ENCODE measurements around the gene GDI2.
"Not testable (repeated sequence)": the region's sequence is repeated elsewhere in the genome, so short reads cannot be mapped to it uniquely, and the experiment has no call there.

GDI2 gene

DNA sequence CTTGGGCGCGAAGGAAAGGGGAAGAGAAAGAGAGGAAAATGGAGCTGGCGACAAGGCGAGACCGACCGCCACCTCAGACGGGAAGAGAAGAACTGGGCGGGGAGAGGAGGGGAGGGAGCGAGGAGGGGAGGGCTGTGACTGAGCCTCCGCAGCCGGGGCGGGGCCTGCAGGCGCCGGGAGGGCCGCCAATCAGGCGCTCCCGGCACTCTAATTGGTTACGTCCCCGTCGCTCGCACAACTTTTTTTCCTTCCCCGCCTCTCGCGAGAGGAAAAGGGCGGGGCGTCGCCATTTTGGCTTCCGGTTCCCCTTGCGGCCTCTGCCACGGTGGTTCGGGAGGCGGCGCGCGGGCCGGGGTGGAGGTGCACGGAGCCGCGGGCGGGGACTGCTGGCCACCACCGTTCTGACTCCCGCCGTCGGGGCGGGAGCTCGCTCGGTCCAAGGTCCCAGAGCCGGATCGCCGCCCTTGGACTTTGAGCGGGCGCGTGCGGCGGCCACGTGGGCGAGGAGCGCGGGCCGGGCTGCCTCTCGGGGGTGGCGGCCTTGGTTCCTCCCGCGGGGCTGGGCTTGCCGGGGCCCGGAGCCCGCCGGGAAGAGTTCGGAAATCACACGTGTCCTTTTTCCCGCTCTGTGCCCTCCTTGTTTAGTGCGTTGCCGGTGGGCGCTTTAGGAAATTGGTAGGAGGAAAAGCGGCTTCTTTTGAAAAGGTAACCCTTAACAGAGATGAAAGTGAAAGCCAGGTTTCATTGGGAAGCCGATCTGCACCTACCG, at the start of gene GDI2:
GDI2 (minus strand) TSS at position 94 of the 769 bp plus-strand sequence. CDS start 176 bp downstream, outside the sequence.
- DNase-seq: peak; percentile 96

DNA sequence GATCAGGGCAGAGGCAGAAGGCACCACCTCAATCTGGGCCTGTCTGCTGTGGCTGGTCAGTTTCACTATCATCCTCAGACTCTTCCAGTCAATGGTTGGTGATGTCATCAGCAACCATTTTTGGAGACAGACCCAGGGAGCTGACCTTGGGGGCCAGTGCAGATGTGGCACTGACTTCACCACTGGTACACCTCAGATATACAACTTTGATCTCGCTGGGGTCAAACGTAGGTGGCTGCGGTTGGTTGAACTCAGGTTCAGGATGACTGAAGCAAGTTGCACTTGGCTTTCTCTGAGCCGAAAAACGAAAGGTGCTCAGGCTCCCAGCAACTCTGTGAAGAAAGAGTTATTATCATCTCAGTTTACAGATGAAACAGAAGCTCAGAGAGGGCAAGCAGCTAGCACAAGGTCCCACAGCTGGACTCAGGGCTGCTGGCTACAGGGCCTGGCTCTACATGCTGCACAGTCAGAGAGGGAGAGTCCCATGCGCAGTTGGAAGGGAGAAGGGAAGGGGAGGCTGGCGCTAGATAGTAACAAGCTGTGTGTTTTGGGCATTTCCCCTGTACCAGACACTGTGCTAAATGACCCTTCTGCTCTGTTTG, 49.2 kb upstream of the GDI2 start:
- DNase-seq: no peak

- no peak for DNase-seq
Observed at GRCh38 chr10:5860066-5860465, 46.8 kb upstream of the GDI2 start.

DNA sequence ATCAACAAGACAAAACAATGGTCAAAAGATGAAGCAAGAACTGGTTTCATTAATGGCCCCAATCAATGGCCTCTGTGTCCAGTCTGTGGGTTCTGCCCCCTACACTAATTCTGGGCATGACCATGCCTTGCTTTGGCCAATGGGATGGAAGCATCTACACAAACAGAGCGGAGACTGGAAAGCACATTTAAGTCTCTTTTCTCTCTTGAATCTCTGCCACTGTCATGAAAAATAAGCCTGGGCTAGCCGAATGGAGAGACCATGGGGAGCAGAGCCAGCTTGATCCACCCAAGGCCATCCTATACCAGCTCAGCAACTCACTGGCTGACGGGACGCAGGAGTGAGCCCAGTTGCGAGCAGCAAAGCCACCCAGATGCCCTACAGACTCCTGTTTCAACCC, 45.6 kb upstream of the GDI2 start:
- DNase-seq: no peak

- no peak for DNase-seq
Observed at GRCh38 chr10:5856701-5857004, 43.4 kb upstream of the GDI2 start.

GRCh38 chr10:5855979-5856700, 42.9 kb upstream of the GDI2 start:
- no peak for DNase-seq

GRCh38 chr10:5854131-5854475, 40.9 kb upstream of the GDI2 start:
- DNase-seq: no peak

- not testable (repeated sequence) for DNase-seq
Observed at GRCh38 chr10:5846667-5847066, 33.4 kb upstream of the GDI2 start.

- DNase-seq: no peak
Observed at GRCh38 chr10:5844345-5845055, 31.3 kb upstream of the GDI2 start.

GRCh38 chr10:5843686-5844344, 30.6 kb upstream of the GDI2 start:
- no peak for DNase-seq

GRCh38 chr10:5841965-5842364, 28.7 kb upstream of the GDI2 start:
- DNase-seq: no peak

DNA sequence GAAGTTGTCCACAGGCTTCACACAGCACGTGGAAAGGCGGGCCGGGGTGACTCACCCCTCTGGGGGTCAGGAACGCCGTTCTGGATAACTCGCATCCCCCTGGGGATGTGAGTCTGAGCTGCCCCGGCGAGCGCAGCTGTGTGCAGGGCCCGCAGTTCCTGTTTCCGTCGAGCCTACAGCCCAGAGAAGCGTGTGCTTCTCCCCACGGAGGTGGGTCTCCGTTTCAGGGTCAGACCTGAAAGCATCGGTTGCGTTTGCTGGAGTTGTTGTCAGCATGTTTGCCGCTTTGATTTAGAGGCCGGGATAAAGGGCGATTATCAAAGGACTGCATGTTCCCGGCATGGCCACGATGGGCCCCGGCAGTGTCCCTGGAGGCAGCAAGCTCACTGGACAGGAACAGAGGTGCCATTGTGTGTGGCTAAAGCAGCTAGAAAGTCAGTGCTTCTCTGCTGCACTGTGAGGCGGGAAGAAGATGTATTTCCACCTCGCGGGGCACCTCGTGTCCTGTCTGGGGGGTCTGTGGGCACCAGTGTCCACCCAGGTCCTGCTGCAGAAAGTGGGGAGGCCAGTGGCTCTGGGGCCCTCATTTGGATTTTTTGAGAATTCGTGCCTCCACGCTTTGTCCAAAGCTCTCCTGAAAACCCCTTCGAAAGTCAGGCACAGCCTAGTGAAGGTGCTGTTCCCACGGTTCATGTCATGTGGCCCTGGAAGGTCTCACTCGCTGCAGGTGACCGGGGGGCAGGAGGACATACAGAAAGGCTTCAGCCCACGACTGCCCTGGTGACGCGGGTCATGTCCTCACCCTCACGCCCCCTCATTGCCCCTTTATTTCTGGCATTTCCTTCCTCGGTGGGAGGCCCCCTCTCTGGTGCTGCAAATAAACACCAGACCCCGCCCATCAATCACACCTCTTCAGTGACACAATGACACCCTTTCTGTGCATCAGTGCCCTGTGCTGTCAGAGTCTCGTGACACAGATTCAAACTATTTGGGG, 27.4 kb upstream of the GDI2 start:
- DNase-seq: peak; percentile 80

DNA sequence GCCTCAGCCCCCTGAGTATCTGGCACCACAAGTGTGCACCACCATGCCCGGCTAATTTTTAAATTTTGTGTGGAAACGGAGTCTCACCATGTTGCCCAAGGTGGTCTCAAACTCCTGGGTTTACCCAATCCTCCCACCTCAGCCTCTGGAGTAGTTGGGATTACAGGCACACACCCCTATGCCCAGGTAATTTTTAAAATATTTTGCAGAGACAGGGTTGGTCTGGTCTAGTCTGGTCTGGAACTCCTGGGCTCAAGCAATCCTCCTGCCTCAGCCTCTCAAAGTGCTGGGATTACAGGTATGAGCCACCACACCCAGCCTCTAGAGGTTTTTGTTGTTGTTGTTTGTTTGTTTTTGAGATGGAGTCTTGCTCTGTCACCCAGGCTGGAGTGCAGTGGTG, 22.9 kb upstream of the GDI2 start:
- DNase-seq: not testable (repeated sequence)

DNA sequence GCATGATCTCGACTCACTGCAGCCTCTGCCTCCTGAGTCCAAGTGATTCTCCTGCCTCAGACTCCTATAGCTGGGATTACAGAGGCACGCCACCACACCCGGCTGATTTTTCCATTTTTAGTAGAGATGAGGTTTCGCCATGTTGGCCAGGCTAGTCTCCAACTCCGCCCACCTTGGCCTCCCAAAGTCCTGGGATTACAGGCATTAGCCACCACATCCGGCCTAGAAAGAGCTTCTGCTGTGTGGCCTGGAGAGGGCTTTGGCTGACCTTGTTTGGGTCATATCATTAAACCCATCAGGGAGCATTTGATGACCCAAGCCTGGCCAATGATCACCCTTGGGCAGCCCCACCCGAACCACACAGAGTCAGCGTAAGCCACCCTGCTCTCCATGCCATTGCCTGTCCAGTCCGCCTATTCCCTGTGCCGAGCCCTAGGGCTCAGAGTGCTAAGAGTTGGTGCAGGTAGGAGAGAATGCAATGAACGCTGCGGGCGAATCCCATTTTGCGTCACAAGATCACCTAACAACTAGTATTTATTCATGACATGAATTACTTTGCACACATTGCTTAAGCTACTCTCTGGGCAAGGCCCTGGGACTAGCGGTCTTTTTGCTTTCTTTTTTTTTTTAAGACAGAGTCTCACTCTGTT, 22.3 kb upstream of the GDI2 start:
- DNase-seq: no peak

DNA sequence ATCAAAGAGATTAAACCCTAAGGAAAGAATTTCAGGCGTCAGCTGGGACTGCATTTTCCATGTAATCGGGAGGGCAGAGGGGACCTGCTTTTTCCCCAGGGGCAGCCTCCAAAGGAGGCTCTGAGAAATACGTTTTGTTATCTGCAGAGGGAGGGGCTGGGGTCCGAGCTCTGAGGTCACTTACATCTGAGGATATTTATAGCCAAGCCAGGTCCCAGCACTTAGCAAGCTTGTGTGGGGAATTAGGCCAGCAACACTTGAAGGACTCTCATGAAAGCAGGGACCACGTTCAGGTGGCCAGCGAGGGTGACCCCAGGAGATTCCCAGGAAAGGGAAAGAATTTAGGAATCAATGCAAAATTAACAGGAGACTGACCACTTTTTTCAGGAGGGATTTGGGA, 20.6 kb upstream of the GDI2 start:
- DNase-seq: no peak

- DNase-seq: no peak
Observed at GRCh38 chr10:5832946-5833345, 19.7 kb upstream of the GDI2 start.

DNA sequence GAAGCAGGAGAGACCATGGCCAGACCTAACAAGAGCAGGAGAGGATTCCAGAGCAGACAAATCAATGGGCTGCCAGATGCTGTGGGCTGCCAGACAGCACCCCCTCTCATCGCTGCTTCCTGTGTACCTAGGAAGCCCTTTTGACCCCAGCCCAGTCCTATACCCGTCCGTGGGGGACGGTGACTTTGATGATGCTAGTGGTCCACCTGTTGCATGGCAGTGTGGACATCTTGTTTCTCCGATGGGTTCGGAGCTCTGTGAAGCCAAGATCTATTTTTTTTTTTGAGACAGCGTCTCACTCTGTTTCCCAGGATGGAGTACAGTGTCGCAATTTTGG, 18.2 kb upstream of the GDI2 start:
- no peak for DNase-seq

- no peak for DNase-seq
Observed at GRCh38 chr10:5830629-5831445, 17.6 kb upstream of the GDI2 start.

DNA sequence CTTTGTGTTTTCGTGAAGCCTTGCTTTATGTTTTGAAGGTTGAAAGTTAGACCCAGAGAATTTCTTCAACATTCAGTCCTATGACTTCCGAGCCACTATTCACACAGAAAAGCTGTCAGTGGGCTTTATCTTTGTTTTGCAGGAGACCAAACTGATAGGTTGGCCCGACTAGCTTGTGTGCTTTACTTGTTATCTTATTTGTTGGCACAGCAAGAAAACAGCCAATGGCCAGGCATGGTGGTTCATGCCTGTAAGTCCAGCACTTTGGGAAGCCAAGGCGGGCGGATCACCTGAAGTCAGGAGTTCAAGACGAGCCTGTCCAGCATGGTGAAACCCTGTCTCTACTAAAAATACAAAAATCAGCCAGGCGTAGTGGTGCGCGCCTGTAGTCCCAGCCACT, 16.0 kb upstream of the GDI2 start:
- DNase-seq: no peak

GRCh38 chr10:5828725-5829124, 15.5 kb upstream of the GDI2 start:
- DNase-seq: no peak

DNA sequence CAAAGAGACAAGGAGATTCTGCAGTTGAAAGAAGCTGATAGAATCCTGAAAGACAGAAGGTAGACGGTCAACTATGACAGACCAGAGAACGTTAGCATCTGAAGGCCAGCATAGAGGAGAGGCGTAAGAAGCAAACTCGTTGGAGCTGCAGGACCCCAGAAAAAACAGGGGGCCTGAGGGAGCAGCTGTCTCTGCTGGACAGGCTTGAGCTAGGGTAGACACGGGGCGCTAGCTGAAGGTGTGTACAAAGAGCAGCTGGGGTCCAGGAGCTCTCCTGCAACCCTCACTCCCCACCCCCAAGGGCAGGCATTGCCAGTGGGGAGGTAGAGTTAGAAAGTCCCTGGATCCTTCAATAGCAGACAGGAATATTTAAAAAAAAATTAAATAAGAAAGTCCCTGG, 14.6 kb upstream of the GDI2 start:
- DNase-seq: no peak

Data from CD4-positive, alpha-beta T cell treated with Interferon gamma for 1 hour (primary cell).